ENCODE results near the gene ADAMTS7.
A peak's percentile ranks its signal among the peaks of the same experiment; 100 is the strongest.

Gene ADAMTS7

DNA sequence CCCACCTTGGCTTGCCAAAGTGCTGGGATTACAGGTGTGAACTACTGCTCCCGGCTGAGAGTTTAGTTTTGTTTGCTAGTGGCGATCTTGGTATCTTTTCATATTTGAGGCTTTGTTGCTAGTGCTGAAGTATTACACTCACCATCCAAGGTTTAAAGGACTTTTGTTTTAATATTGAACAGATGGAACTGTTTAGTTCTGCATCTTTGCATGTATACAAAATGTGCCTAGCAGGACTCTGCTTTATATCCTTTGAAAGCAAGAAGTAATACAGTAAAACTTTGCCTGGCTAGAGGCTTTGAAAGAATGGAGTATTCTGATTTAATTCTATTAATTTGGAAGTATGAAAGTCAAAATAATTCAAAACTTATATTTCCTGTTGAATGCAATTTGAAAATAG is 92.4 kb downstream of the ADAMTS7 start:
- no peak for DNase-seq (ENCODE audit: low read depth)

DNA sequence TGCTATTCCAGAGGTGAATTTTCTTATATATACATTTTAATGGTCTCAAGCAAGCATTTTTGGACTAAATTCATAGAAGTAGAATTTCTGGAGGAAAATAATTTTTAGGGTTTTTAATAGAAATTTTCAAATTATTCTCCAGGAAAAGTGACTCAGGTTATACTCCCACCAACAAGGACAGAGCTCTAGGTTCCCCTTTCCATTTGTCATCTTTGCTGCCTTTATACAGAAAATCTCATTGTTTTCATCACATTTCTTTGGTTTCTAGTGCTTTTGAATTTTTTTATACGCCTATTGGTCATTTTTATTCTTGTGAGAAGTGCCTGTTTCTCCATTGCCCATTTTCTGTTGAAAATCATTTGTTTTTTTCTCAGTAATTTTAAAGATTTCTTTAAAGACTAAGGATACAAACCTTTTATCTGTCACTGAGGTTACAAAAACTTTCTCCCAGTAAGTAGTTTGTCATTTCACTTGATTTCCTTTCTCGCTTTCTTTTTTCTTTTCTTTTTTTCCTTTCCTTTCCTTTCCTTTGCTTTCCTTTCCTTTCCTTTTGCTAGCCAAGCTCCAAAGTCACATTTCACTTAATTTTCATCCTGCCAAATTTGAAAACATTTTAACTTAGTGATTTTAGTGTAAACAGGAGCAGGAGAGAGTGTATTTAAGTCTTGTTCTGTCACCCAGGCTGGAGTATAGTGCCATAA is 93.2 kb downstream of the ADAMTS7 start:
- no peak for DNase-seq (ENCODE audit: low read depth)

DNA sequence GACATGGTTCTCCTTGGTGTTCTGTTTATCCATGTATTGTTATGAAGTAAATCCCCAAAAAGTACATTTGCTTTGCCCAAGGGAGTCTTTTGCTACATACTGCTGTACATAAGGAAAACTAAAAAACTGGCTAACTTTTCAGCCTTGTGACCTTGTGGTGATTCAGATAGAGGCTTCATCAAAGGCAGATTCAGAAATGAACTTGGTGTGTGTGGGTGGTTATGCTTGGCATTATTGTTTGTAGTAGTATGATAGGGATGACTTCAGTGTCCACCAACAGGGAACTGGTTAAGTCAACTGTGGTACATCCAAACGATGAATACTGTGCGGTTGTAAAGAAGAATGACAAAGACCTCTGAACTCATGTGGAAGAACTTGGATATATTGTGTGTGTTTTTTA is 94.6 kb downstream of the ADAMTS7 start:
- no peak for DNase-seq (ENCODE audit: low read depth)

DNA sequence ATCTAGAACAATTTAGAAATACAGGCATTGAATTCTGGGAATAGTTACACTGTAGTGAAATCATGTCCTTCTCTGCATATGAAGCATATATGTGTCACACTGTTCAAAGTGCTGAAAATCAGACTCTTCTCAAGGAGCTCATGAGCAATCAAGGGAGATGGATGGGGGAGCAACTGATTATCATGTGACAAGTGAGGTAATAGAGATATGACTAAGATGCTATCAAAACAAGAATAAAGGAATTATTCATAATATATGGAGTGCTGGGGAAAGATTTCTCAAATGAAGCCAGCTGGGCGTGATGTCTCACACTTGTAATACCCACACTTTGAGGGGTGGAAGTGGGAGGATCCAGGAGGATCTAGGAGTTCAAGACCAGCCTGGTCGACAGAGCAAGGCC is 95.3 kb downstream of the ADAMTS7 start:
- peak; percentile 7 for DNase-seq (ENCODE audit: low read depth)

DNA sequence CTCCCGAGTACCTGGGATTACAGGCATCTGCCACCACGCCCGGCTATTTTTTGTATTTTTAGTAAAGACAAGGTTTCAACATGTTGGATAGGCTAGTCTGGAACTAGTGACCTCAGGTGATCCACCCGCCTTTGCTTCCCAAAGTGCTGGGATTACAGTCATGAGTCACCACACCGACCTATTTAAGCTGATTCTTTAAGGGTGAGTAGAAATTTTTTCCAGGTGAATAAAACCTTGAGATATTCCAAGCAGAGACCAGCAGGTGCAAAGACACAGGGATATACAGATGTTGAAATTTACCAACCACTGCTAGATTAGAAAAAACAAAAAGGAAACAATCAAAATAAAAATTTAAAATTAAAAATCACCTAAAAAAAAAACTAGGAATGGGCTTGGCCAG is 95.8 kb downstream of the ADAMTS7 start:
- no peak for DNase-seq (ENCODE audit: low read depth)

DNA sequence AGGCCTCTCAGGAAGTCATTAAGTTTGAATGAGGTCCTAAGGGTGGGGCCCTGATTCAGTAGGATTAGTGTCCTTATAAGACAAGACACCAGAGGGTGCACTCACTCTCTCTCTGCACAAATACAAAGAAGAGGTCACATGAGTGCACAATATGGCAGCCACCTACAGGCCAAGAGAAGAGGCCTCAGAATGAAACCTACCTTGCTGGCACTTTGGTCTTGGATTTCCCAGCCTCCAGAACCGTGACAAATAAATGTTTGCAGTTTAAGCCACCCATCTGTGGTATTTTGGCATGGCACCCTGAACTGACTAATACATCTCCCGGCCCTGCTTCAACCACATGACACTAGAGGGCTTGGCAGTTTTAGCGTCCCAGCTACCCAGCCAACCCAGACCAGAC is 96.4 kb downstream of the ADAMTS7 start:
- DNase-seq (ENCODE audit: low read depth): no peak

DNA sequence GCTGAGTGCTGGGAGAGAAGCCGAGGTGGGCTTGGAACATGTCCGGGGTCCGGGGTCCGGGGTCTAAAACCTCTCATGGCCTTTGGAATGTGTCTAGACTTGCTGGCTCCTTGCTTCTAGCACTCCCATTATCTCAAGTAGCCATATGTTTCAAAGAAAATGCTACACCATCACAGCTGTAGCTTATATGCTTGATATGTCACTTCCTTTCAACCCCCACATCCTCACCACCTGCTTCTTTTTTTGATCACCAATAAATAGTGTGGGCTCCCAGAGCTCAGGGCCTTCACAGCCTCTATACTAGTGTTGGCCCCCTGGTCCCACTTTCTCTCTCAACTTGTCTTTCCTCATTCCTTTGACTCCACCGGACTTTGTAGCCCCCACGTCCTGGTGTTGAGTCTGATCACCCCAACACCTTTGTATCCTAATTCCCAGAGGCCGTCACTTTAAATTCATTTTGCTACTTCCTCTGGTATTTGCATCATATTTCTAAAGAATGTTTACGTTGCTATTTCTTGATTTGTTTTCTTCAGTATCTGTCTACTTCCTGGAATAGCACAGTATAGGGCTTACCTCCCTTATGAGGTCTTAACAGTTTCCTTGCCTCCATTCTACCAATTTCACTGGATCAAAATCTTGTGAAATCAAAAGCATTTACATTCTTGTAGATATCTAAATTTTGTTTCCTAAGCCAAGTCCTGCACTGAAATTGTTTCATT is 98.3 kb downstream of the ADAMTS7 start:
- no peak for DNase-seq (ENCODE audit: low read depth)

DNA sequence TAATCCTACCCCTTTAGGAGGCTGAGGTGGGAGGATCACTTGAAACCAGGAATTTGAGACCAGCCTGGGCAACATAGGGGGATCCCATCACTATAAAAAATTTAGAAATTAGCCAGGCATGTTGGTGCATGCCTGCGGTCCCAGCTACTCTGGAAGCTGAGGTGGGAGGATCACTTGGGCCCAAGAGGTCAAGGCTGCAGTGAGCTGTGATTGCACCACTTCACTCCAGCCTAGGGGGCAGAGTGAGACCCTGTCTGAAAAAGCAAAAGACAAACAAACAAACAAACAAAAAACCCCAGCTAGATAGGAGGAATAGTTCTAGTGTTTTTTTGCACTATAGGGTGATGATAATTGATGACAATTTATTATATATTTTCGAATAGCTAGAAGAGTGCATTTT is 99.6 kb downstream of the ADAMTS7 start:
- no peak for DNase-seq (ENCODE audit: low read depth)

DNA sequence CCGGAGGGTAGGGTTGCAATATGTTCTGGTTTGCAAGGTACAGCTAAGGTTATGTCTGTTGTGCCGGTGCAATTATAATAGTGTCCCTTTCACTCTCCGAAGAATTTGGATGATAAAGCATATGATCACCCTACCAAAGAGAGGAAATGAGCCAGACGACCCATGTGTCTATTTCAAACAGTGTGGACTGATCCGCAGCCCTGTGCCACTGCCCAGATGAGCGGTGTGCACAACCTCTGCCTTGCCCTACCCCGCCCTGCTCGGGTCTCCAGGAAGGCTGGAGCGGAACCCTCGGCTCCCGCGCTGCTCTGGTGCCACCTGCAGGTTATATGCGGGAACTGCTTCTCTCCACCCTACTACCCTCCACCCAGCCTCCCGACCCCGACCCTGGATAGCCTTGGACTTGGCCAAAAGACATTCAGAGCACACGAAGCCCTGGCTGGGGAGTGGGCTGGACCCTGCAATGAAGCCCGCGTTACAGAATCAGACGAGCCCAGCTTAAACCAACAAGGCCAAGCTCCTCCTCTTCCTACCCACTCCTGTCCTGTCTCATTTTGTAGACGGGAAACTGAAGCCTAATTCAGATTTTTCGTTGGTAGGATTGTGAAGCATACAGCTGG is 101.9 kb downstream of the ADAMTS7 start:
- no peak for DNase-seq (ENCODE audit: low read depth)
